Karpas-422 (cell line): Measurements from ENCODE around the gene ADAMTSL2. TPM values are rescaled to one million over a fixed set of nuclear protein-coding genes. Genes with fewer than 3 reads are reported as not detected.

Experiments used
- DNase-seq: peaks from one replicate; pipeline ENCODE4 v3.0.0-alpha.2; 2015
- H2AFZ ChIP-seq: fragments of 200-600 bp; sonication (generic); 2 replicates; pipeline ENCODE4 v1.6.1; 2014; ENCODE audit warnings: antibody characterized with exemption, low read length, mixed read lengths
- H3K27ac ChIP-seq: fragments of 200-600 bp; sonication (generic); 2 replicates; pipeline ENCODE4 v1.5.1; 2014; ENCODE audit warnings: mild to moderate bottlenecking, low read length, moderate library complexity
- H3K27me3 ChIP-seq: fragments of 200-600 bp; sonication (generic); 2 replicates; pipeline ENCODE4 v1.6.1; 2014; ENCODE audit warnings: low read length, mixed read lengths
- H3K36me3 ChIP-seq: fragments of 200-600 bp; sonication (generic); 2 replicates; pipeline ENCODE4 v1.6.1; 2014; ENCODE audit warnings: low read length, mixed read lengths; ENCODE audit not compliant: insufficient read depth
- H3K4me1 ChIP-seq: fragments of 200-600 bp; sonication (generic); 2 replicates; pipeline ENCODE4 v1.6.1; 2014; ENCODE audit warnings: mild to moderate bottlenecking, low read length, mixed read lengths
- H3K4me2 ChIP-seq: fragments of 200-600 bp; sonication (generic); 2 replicates; pipeline ENCODE4 v1.6.1; 2014; ENCODE audit warnings: low read length, low read depth, mild to moderate bottlenecking; ENCODE audit not compliant: poor library complexity, severe bottlenecking
- H3K4me3 ChIP-seq: fragments of 200-600 bp; sonication (generic); 2 replicates; pipeline ENCODE4 v1.5.1; 2014; ENCODE audit warnings: mild to moderate bottlenecking, antibody characterized with exemption, low read length, mixed read lengths
- H3K79me2 ChIP-seq: fragments of 200-600 bp; sonication (generic); 2 replicates; pipeline ENCODE4 v1.6.1; 2014; ENCODE audit warnings: mild to moderate bottlenecking, low read length, mixed read lengths
- H3K9ac ChIP-seq: fragments of 200-600 bp; sonication (generic); 2 replicates; pipeline ENCODE4 v1.6.0; 2014; ENCODE audit warnings: low read length
- H3K9me2 ChIP-seq: fragments of 200-600 bp; sonication (generic), shearing (Covaris generic); replicated peaks from 2 replicates; pipeline ENCODE4 v1.6.0; 2014; ENCODE audit warnings: mild to moderate bottlenecking, low read length, moderate library complexity; ENCODE audit not compliant: insufficient read depth
- H3K9me3 ChIP-seq: fragments of 300-700, 200-600 bp; sonication (generic); 2 replicates; pipeline ENCODE4 v1.6.1; 2014; ENCODE audit warnings: low read length, mixed read lengths
- H4K20me1 ChIP-seq: fragments of 200-600 bp; sonication (generic); 2 replicates; pipeline ENCODE4 v1.6.1; 2014; ENCODE audit warnings: mild to moderate bottlenecking, antibody characterized with exemption, low read length, low read depth; ENCODE audit not compliant: insufficient read depth
- total RNA-seq: library from RNA; depleted of rRNA; stranded (reverse); fragments of >200 nt; shearing (Covaris generic); gene quantifications from 2 replicates; pipeline ENCODE4 v1.2.3, GENCODE V29; 2014; ENCODE audit warnings: low replicate concordance

The ADAMTSL2 gene
- total RNA-seq, 1 experiment from 2014 or later: not detected

- H2AFZ ChIP-seq: no peak overlapping the region
- no peaks in the 10 kb centered on the region for H3K79me2 ChIP-seq
- H3K9me2 ChIP-seq: no peaks in the 10 kb centered on the region
- H4K20me1 ChIP-seq: no peaks in the 10 kb centered on the region
- H3K36me3 ChIP-seq: no peaks in the 10 kb centered on the region
- no peak overlapping the region for H3K4me3 ChIP-seq
- no peak overlapping the region for H3K4me2 ChIP-seq
- no peaks in the 10 kb centered on the region for H3K27me3 ChIP-seq
- H3K27ac ChIP-seq: no peak overlapping the region
- no peaks in the 10 kb centered on the region for H3K9me3 ChIP-seq
- no peak overlapping the region for H3K9ac ChIP-seq
- no peaks in the 10 kb centered on the region for H3K4me1 ChIP-seq
- DNase-seq: no peak
Measured at GRCh38 chr9:133553123-133553522, 18.6 kb downstream of the ADAMTSL2 start.

- H3K27me3 ChIP-seq: no peaks in the 10 kb centered on the region
- H3K4me2 ChIP-seq: no peak overlapping the region
- no peak overlapping the region for H3K9ac ChIP-seq
- no peaks in the 10 kb centered on the region for H3K4me1 ChIP-seq
- no peak overlapping the region for H3K27ac ChIP-seq
- no peaks in the 10 kb centered on the region for H3K36me3 ChIP-seq
- no peaks in the 10 kb centered on the region for H3K79me2 ChIP-seq
- H3K9me2 ChIP-seq: no peaks in the 10 kb centered on the region
- no peak for DNase-seq
- no peaks in the 10 kb centered on the region for H4K20me1 ChIP-seq
- no peaks in the 10 kb centered on the region for H3K9me3 ChIP-seq
- no peak overlapping the region for H2AFZ ChIP-seq
- H3K4me3 ChIP-seq: no peak overlapping the region
Measured at GRCh38 chr9:133553973-133554713, 19.6 kb downstream of the ADAMTSL2 start.

GRCh38 chr9:133554729-133555128 is 20.2 kb downstream of the ADAMTSL2 start:
- H3K9me2 ChIP-seq: no peaks in the 10 kb centered on the region
- H3K9ac ChIP-seq: no peak overlapping the region
- H3K4me1 ChIP-seq: no peaks in the 10 kb centered on the region
- H4K20me1 ChIP-seq: no peaks in the 10 kb centered on the region
- H3K4me3 ChIP-seq: no peak overlapping the region
- no peak overlapping the region for H3K27ac ChIP-seq
- H3K4me2 ChIP-seq: no peak overlapping the region
- H3K79me2 ChIP-seq: no peaks in the 10 kb centered on the region
- no peaks in the 10 kb centered on the region for H3K9me3 ChIP-seq
- no peak overlapping the region for H2AFZ ChIP-seq
- no peaks in the 10 kb centered on the region for H3K27me3 ChIP-seq
- H3K36me3 ChIP-seq: no peaks in the 10 kb centered on the region
- DNase-seq: no peak

GRCh38 chr9:133556354-133556753 is 21.9 kb downstream of the ADAMTSL2 start:
- no peaks in the 10 kb centered on the region for H4K20me1 ChIP-seq
- no peak overlapping the region for H3K27ac ChIP-seq
- H3K4me1 ChIP-seq: no peaks in the 10 kb centered on the region
- no peaks in the 10 kb centered on the region for H3K36me3 ChIP-seq
- no peak for DNase-seq
- H3K79me2 ChIP-seq: no peaks in the 10 kb centered on the region
- H2AFZ ChIP-seq: no peak overlapping the region
- no peaks in the 10 kb centered on the region for H3K9me2 ChIP-seq
- H3K9me3 ChIP-seq: no peaks in the 10 kb centered on the region
- H3K4me2 ChIP-seq: no peak overlapping the region
- no peak overlapping the region for H3K4me3 ChIP-seq
- H3K9ac ChIP-seq: no peak overlapping the region
- H3K27me3 ChIP-seq: no peaks in the 10 kb centered on the region

GRCh38 chr9:133557581-133557980 is 23.1 kb downstream of the ADAMTSL2 start:
- H3K4me1 ChIP-seq: no peaks in the 10 kb centered on the region
- H4K20me1 ChIP-seq: no peaks in the 10 kb centered on the region
- H3K9me2 ChIP-seq: no peaks in the 10 kb centered on the region
- no peak overlapping the region for H2AFZ ChIP-seq
- H3K4me2 ChIP-seq: no peak overlapping the region
- H3K36me3 ChIP-seq: no peaks in the 10 kb centered on the region
- no peak for DNase-seq
- no peaks in the 10 kb centered on the region for H3K79me2 ChIP-seq
- no peak overlapping the region for H3K4me3 ChIP-seq
- H3K27me3 ChIP-seq: no peaks in the 10 kb centered on the region
- no peak overlapping the region for H3K9ac ChIP-seq
- no peak overlapping the region for H3K27ac ChIP-seq
- H3K9me3 ChIP-seq: no peaks in the 10 kb centered on the region

DNA sequence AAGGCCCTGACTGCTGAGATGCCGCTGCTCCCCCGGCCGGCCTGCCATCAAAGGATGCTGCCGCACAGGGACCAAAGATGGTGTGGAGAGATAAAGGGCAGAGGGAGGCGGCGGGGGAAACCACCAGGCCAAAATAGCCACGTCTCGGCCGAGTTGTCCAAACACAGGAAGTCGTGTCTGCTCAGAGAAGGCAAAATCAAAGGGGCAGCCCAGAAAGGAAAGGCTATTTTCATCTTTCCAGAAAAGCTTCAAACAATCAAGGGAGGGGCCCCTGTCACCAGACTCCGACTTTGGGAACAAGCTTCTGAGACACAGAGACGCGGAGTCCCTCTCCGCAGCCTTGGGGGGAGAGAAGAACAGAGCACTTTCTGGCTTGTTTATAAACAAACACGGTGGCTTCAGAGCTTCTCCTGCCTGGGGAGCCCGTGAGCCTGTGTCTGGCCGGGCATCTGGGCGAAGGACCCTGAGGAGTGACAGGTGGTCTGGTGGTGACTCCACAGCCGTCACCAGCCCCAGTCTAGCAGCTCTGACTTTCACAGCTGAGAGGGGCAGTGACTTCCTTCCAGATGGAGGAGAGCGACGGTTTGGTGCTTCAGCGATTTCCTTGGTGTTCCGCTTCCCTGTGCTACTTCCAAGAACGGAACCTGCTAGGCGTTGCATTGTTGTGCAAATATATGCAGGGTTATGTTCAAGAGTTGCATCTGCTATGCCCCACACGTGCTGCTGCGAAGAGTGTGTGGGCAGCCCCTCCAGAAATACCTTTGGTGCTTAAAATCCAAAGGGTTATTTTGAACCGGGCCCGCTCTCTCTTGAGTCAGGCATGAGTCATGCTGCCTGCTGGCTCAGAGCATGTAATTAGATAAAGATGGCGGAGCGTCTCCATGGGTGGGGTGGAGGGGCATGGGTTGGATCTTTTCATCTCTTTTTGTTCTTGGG is 24.0 kb downstream of the ADAMTSL2 start:
- H3K27ac ChIP-seq: no peak overlapping the region
- H3K4me2 ChIP-seq: no peak overlapping the region
- H3K9me2 ChIP-seq: no peaks in the 10 kb centered on the region
- H3K9ac ChIP-seq: no peak overlapping the region
- no peaks in the 10 kb centered on the region for H3K36me3 ChIP-seq
- DNase-seq: no peak
- H3K79me2 ChIP-seq: no peaks in the 10 kb centered on the region
- no peak overlapping the region for H3K4me3 ChIP-seq
- no peaks in the 10 kb centered on the region for H4K20me1 ChIP-seq
- H3K4me1 ChIP-seq: no peaks in the 10 kb centered on the region
- no peak overlapping the region for H2AFZ ChIP-seq
- no peaks in the 10 kb centered on the region for H3K27me3 ChIP-seq
- H3K9me3 ChIP-seq: no peaks in the 10 kb centered on the region

GRCh38 chr9:133560311-133560710 is 25.8 kb downstream of the ADAMTSL2 start:
- Histone ChIP-seq H3K36me3 (no peaks in the 10 kb centered on the region), H3K9ac (no peak overlapping the region), H3K27me3 (no peaks in the 10 kb centered on the region), H4K20me1 (no peaks in the 10 kb centered on the region), H3K4me2 (no peak overlapping the region), H3K27ac (no peak overlapping the region), H3K4me3 (no peak overlapping the region), H3K9me2 (no peaks in the 10 kb centered on the region), H3K79me2 (no peaks in the 10 kb centered on the region), H3K9me3 (no peaks in the 10 kb centered on the region), H2AFZ (no peak overlapping the region), H3K4me1 (no peaks in the 10 kb centered on the region)
- DNase-seq: no peak

DNA sequence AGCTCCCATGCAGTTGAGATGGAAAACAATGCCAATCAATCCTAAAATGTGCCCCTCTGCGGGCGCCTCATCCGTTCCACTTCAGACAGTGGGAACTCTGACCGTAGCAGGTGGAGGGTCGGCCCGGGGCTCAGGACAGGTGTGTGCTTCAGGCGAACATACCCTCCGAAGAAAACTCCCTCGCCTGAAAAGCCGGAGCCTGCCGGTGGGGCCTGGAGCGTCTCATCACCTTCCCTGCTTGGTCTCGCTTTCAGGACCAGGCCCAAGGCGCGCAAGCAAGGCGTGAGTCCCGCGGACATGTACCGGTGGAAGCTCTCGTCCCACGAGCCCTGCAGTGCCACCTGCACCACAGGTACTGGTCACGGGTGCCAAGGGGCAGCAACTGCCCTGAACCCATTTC is 26.4 kb downstream of the ADAMTSL2 start:
- Histone ChIP-seq H3K36me3 (no peaks in the 10 kb centered on the region), H3K9ac (no peak overlapping the region)
- no peak for DNase-seq

More for the DNA sequence above, 26.4 kb downstream of the ADAMTSL2 start:
- H3K27me3 ChIP-seq: no peaks in the 10 kb centered on the region
- H3K79me2 ChIP-seq: no peaks in the 10 kb centered on the region
- no peak overlapping the region for H3K27ac ChIP-seq
- no peaks in the 10 kb centered on the region for H4K20me1 ChIP-seq
- no peak overlapping the region for H3K4me3 ChIP-seq
- no peaks in the 10 kb centered on the region for H3K9me2 ChIP-seq
- no peak overlapping the region for H3K4me2 ChIP-seq
- no peaks in the 10 kb centered on the region for H3K4me1 ChIP-seq
- H3K9me3 ChIP-seq: no peaks in the 10 kb centered on the region
- no peak overlapping the region for H2AFZ ChIP-seq
